Motor neuron (in vitro differentiated cells): ENCODE measurements around the gene ENOX1. TPM values are rescaled to one million over a fixed set of nuclear protein-coding genes. Genes with fewer than 3 reads are reported as not detected.
A peak's percentile ranks its signal among the peaks of the same experiment; 100 is the strongest.

Experiments used
- ATAC-seq, 8 experiments: fragments of 200-7000 bp; cut with Tn5 transposase; replicated peaks in 6 of 8; 2 replicates each; pipeline ENCODE4 v1.8.0; 2021; ENCODE audit warnings: mild to moderate bottlenecking in 8 of 8, moderate library complexity in 8 of 8
- H3K27ac ChIP-seq, 2 donors: fragments of 250-450 bp; sonication (Bioruptor Pico); 2 replicates each; pipeline ENCODE4 v1.9.0; 2021; ENCODE audit warnings: antibody characterized with exemption in 2 of 2, mild to moderate bottlenecking in 2 of 2, moderate library complexity in 1 of 2
- H3K4me1 ChIP-seq, 2 donors: fragments of 250-450 bp; sonication (Bioruptor Pico); replicated peaks in 1 of 2; 2 replicates each; pipeline ENCODE4 v1.6.1; 2021; ENCODE audit warnings: antibody characterized with exemption in 2 of 2, mild to moderate bottlenecking in 2 of 2, moderate library complexity in 1 of 2
- H3K4me3 ChIP-seq, 5 donors: fragments of 250-450 bp; sonication (Bioruptor Pico); 2 replicates each; pipeline ENCODE4 v1.9.0; 2021; ENCODE audit warnings: antibody characterized with exemption in 5 of 5, mild to moderate bottlenecking in 5 of 5, moderate library complexity in 4 of 5
- WGBS, 10 experiments: fragments of 450-650 bp; shearing (Covaris generic); methylation state at CpG; one replicate each; pipeline ENCODE4 v1.0.0; 2022; 5-methylcytosine and 5-hydroxymethylcytosine counted together
- in situ Hi-C, 9 experiments: fragments of 400-800 bp; cut with MboI; loops; one replicate each; pipeline ENCODE4 v1.15.0; 2021; ENCODE audit warnings: low sequenced_read_pairs in 9 of 9, low pct_unique_long_range_greater_than_20kb in 2 of 9; ENCODE audit not compliant: unreplicated experiment in 9 of 9
- total RNA-seq, 8 experiments: library from RNA; unstranded; fragments of 300-600 nt; gene quantifications; 2 replicates each; pipeline versions ENCODE4 v1.2.3 to v1.2.4, GENCODE V29; 2022

The ENOX1 gene
- total RNA-seq, 8 experiments from 2014 or later: 5.6 to 19.0 (median 11.8) TPM

- 33 to 100% (median 100%) methylated on average over 1 of the region's 1 CpG; no CpG with 5 or more reads in 2 of the 10 experiments for WGBS, 10 experiments
- in situ Hi-C loops: no loop called here
- no peak for ATAC-seq
- Histone ChIP-seq H3K27ac (no peak overlapping the region), H3K4me1 (no peaks in the 10 kb centered on the region), H3K4me3 (no peak overlapping the region)
These were observed 189.2 kb downstream of the ENOX1 start for GRCh38 chr13:43597599-43597945.

- Histone ChIP-seq H3K4me1 (no peaks in the 10 kb centered on the region), H3K27ac (no peak overlapping the region), H3K4me3 (no peak overlapping the region)
- in situ Hi-C loops: no loop called here
- no peak for ATAC-seq
- 21 to 100% (median 90%) methylated on average over 1 to 7 of the region's 7 CpGs; no CpG with 5 or more reads in 2 of the 10 experiments for WGBS, 10 experiments
These were observed 189.7 kb downstream of the ENOX1 start for GRCh38 chr13:43596924-43597598.

- Histone ChIP-seq H3K4me3 (no peak overlapping the region), H3K27ac (no peak overlapping the region), H3K4me1 (no peaks in the 10 kb centered on the region)
- 71 to 100% (median 100%) methylated on average over 1 to 2 of the region's 2 CpGs; no CpG with 5 or more reads in 2 of the 10 experiments for WGBS, 10 experiments
- in situ Hi-C loops: no loop called here
- ATAC-seq: no peak
These were observed 190.8 kb downstream of the ENOX1 start for GRCh38 chr13:43596006-43596405.

GRCh38 chr13:43587376-43587775, 199.4 kb downstream of the ENOX1 start:
- H3K4me1 ChIP-seq: no peaks in the 10 kb centered on the region
- ATAC-seq: no peak
- no peak overlapping the region for H3K27ac ChIP-seq
- no peak overlapping the region for H3K4me3 ChIP-seq
- in situ Hi-C loops: no loop called here

GRCh38 chr13:43584751-43585150, 202.0 kb downstream of the ENOX1 start:
- Histone ChIP-seq H3K27ac (no peak overlapping the region), H3K4me3 (no peak overlapping the region), H3K4me1 (no peaks in the 10 kb centered on the region)
- no peak for ATAC-seq
- 17 to 100% (median 58%) methylated on average over 1 to 3 of the region's 3 CpGs; no CpG with 5 or more reads in 2 of the 10 experiments for WGBS, 10 experiments
- in situ Hi-C loops: no loop called here

- H3K4me1 ChIP-seq: no peaks in the 10 kb centered on the region
- WGBS, 10 experiments: 14 to 100% (median 86%) methylated on average over 1 of the region's 1 CpG; no CpG with 5 or more reads in 2 of the 10 experiments
- in situ Hi-C loops: no loop called here
- no peak overlapping the region for H3K27ac ChIP-seq
- no peak overlapping the region for H3K4me3 ChIP-seq
- no peak for ATAC-seq
These were observed 203.5 kb downstream of the ENOX1 start for GRCh38 chr13:43583321-43583720.

GRCh38 chr13:43580280-43580679, 206.5 kb downstream of the ENOX1 start:
- ATAC-seq: no peak
- Histone ChIP-seq H3K4me1 (no peaks in the 10 kb centered on the region), H3K4me3 (no peak overlapping the region), H3K27ac (no peak overlapping the region)
- in situ Hi-C loops: no loop called here
- WGBS, 10 experiments: 72 to 100% (median 99%) methylated on average over 1 to 4 of the region's 4 CpGs

GRCh38 chr13:43579321-43579720, 207.5 kb downstream of the ENOX1 start:
- Histone ChIP-seq H3K27ac (no peak overlapping the region), H3K4me3 (no peak overlapping the region), H3K4me1 (peaks cover 0 to 5% of the 10 kb centered on the region in 2 donors)
- no peak for ATAC-seq
- in situ Hi-C loops: no loop called here

GRCh38 chr13:43574605-43575004, 212.2 kb downstream of the ENOX1 start:
- H3K27ac ChIP-seq: no peak overlapping the region
- peaks cover 17 to 32% of the 10 kb centered on the region in 2 donors for H3K4me1 ChIP-seq
- 83 to 100% (median 96%) methylated on average over 1 to 4 of the region's 4 CpGs; no CpG with 5 or more reads in 4 of the 10 experiments for WGBS, 10 experiments
- H3K4me3 ChIP-seq: no peak overlapping the region
- no peak for ATAC-seq
- in situ Hi-C loops: no loop called here

GRCh38 chr13:43573802-43574514, 212.8 kb downstream of the ENOX1 start:
- in situ Hi-C loops: no loop called here
- no peak overlapping the region for H3K4me3 ChIP-seq
- ATAC-seq: peak in 5 of 8 experiments; percentile 40 to 90 (median 53)
- H3K4me1 ChIP-seq: peaks cover 17 to 32% of the 10 kb centered on the region in 2 donors
- no peak overlapping the region for H3K27ac ChIP-seq
- 66 to 98% (median 81%) methylated on average over 2 to 6 of the region's 6 CpGs; no CpG with 5 or more reads in 2 of the 10 experiments for WGBS, 10 experiments

GRCh38 chr13:43573361-43573740, 213.4 kb downstream of the ENOX1 start:
- peak in 7 of 8 experiments; percentile 7 to 78 (median 50) for ATAC-seq
- no peak overlapping the region for H3K27ac ChIP-seq
- in situ Hi-C loops: no loop called here
- WGBS, 10 experiments: 0 to 50% (median 28%) methylated on average over 1 to 4 of the region's 4 CpGs; no CpG with 5 or more reads in 3 of the 10 experiments
- no peak overlapping the region for H3K4me3 ChIP-seq
- peaks cover 17 to 32% of the 10 kb centered on the region in 2 donors for H3K4me1 ChIP-seq

- no peak overlapping the region for H3K4me3 ChIP-seq
- peak overlapping the region in 1 of 2 donors; percentile 50 for H3K27ac ChIP-seq
- 11 to 94% (median 65%) methylated on average over 1 to 2 of the region's 3 CpGs; no CpG with 5 or more reads in 2 of the 10 experiments for WGBS, 10 experiments
- peak; percentile 32 to 86 (median 62) for ATAC-seq
- peaks cover 17 to 32% of the 10 kb centered on the region in 2 donors for H3K4me1 ChIP-seq
- in situ Hi-C loops: no loop called here
These were observed 214.0 kb downstream of the ENOX1 start for GRCh38 chr13:43572656-43573360.

- Histone ChIP-seq H3K27ac (no peak overlapping the region), H3K4me1 (peaks cover 25 to 31% of the 10 kb centered on the region in 2 donors), H3K4me3 (no peak overlapping the region)
- in situ Hi-C loops: no loop called here
- ATAC-seq: no peak
- WGBS, 10 experiments: 20 to 100% (median 80%) methylated on average over 1 to 2 of the region's 2 CpGs; no CpG with 5 or more reads in 3 of the 10 experiments
These were observed 217.1 kb downstream of the ENOX1 start for GRCh38 chr13:43569658-43570057.
